Fibroblast of lung (primary cell): Measurements from ENCODE around the gene CTTN. TPM values are rescaled to one million over a fixed set of nuclear protein-coding genes. Genes with fewer than 3 reads are reported as not detected.

Experiments
- DNase-seq, 2 donors: peaks; one replicate each; pipeline versions ENCODE4 v3.0.0 to v3.0.0-alpha.2; 2010; ENCODE audit warnings: low read depth in 2 of 2
- H2AFZ ChIP-seq: 2 replicates; pipeline ENCODE4 v1.5.1; 2012; ENCODE audit warnings: low read length, control low read depth, inconsistent platforms
- H3K27ac ChIP-seq: 2 replicates; pipeline ENCODE4 v1.5.1; 2011; ENCODE audit warnings: low read length, control low read depth; ENCODE audit not compliant: insufficient read depth
- H3K27me3 ChIP-seq: 2 replicates; pipeline ENCODE4 v1.5.1; 2011; ENCODE audit warnings: mild to moderate bottlenecking, low read length; ENCODE audit not compliant: control insufficient read depth, insufficient read depth
- H3K36me3 ChIP-seq: 2 replicates; pipeline ENCODE4 v1.5.1; 2011; ENCODE audit warnings: low read length; ENCODE audit not compliant: control insufficient read depth, insufficient read depth
- H3K4me1 ChIP-seq: 2 replicates; pipeline ENCODE4 v1.5.1; 2011; ENCODE audit warnings: low read length; ENCODE audit not compliant: control insufficient read depth, insufficient read depth; ENCODE audit errors: extremely low read depth
- H3K4me2 ChIP-seq: 2 replicates; pipeline ENCODE4 v1.5.1; 2011; ENCODE audit warnings: low read length, control low read depth; ENCODE audit not compliant: insufficient read depth; ENCODE audit errors: extremely low read depth
- H3K4me3 ChIP-seq, 4 experiments: fragments of 200-600 bp in 1 of 4; sonication (generic) in 1 of 4; replicated peaks in 1 of 4; 2 replicates each; pipeline ENCODE4 v1.5.1; 2011 to 2016; ENCODE audit warnings: low read length in 4 of 4, low read depth in 3 of 4, mild to moderate bottlenecking in 3 of 4, control low read depth in 2 of 4, inconsistent platforms in 1 of 4, mixed read lengths in 1 of 4; ENCODE audit not compliant: insufficient read depth in 1 of 4; ENCODE audit errors: control extremely low read depth in 1 of 4
- H3K79me2 ChIP-seq: 2 replicates; pipeline ENCODE4 v1.5.1; 2012; ENCODE audit warnings: mild to moderate bottlenecking, low read length, inconsistent platforms; ENCODE audit not compliant: control insufficient read depth, insufficient read depth
- H3K9ac ChIP-seq: 2 replicates; pipeline ENCODE4 v1.5.1; 2011; ENCODE audit warnings: mild to moderate bottlenecking, low read length, control low read depth; ENCODE audit not compliant: insufficient read depth
- H3K9me3 ChIP-seq: 2 replicates; pipeline ENCODE4 v1.5.1; 2012; ENCODE audit warnings: low read depth, low read length; ENCODE audit not compliant: control insufficient read depth, insufficient read depth
- H4K20me1 ChIP-seq: 2 replicates; pipeline ENCODE4 v1.5.1; 2011; ENCODE audit warnings: low read length; ENCODE audit not compliant: control insufficient read depth, insufficient read depth; ENCODE audit errors: extremely low read depth
- CTCF ChIP-seq, 2 donors: IDR thresholded peaks in 1 of 2; conservative IDR thresholded peaks in 1 of 2; 1 replicate in 1 of 2; 2 replicates in 1 of 2; pipeline ENCODE4 v1.5.1; 2011 to 2012; ENCODE audit warnings: low read length in 2 of 2, control low read depth in 1 of 2, inconsistent platforms in 1 of 2, low read depth in 1 of 2, mild to moderate bottlenecking in 1 of 2
- EZH2 ChIP-seq: IDR thresholded peaks from 2 replicates; pipeline ENCODE4 v1.5.1; 2012; ENCODE audit warnings: low read length, control low read depth, mild to moderate bottlenecking; ENCODE audit errors: missing control alignments
- polyA minus RNA-seq: library from RNA; depleted of rRNA, polyadenylated mRNA; stranded (reverse); fragments of >200 nt; gene quantifications from 2 replicates; pipeline ENCODE4 v1.2.3, GENCODE V29; 2011; ENCODE audit warnings: low replicate concordance
- polyA plus RNA-seq, 2 donors: library from polyadenylated mRNA; depleted of rRNA in 1 of 2; stranded (reverse) in 1 of 2; unstranded in 1 of 2; fragments of >200 nt; gene quantifications; 2 replicates each; pipeline ENCODE4 v1.2.1, GENCODE V29; 2011 to 2012; ENCODE audit warnings: missing spikeins in 1 of 2
- total RNA-seq: library from RNA; depleted of rRNA; stranded (reverse); fragments of >200 nt; gene quantifications from 2 replicates; pipeline ENCODE4 v1.2.1, GENCODE V29; 2014

CTTN gene
- 378 and 428 TPM in 2 replicates for total RNA-seq
- 198 and 210 TPM in 2 replicates for polyA plus RNA-seq
- polyA plus RNA-seq (2012): 279 and 284 TPM in 2 replicates
- 222 and 235 TPM in 2 replicates for polyA minus RNA-seq

GRCh38 chr11:70397983-70398833, at the start of gene CTTN:
TSS of gene CTTN (plus strand) at chr11:70398529. CDS start at chr11:70407298, 8,769 bp downstream.
- Histone ChIP-seq H3K4me3 (peak within 1 kb of the TSS; percentile 68 to 93 (median 88)), H3K27ac (peak within 1 kb of the TSS; percentile 95), H3K4me1 (peaks cover 13% of the 10 kb centered on the region), H3K27me3 (no peaks in the 10 kb centered on the region), H3K4me2 (peak within 1 kb of the TSS; percentile 98), H4K20me1 (peaks cover 5% of the 10 kb centered on the region), H3K36me3 (peaks cover 2% of the 10 kb centered on the region), H3K9me3 (no peaks in the 10 kb centered on the region), H2AFZ (peak within 1 kb of the TSS; percentile 86), H3K9ac (peak within 1 kb of the TSS; percentile 94), H3K79me2 (peaks cover 62% of the 10 kb centered on the region)
- no peak for TF ChIP-seq CTCF (conservative IDR thresholded peaks at IDR 0.05 in 1 of 2, IDR thresholded peaks at IDR 0.05 in 1 of 2; ENCODE audit: low read depth in 1 of 2, low read length in 2 of 2)
- TF ChIP-seq EZH2: no peak
- peak; percentile 84 for DNase-seq

- no peak overlapping the region for H3K4me2 ChIP-seq
- no peaks in the 10 kb centered on the region for H3K9me3 ChIP-seq
- DNase-seq: no peak
- no peaks in the 10 kb centered on the region for H4K20me1 ChIP-seq
- peaks cover 4% of the 10 kb centered on the region for H3K36me3 ChIP-seq
- H3K4me3 ChIP-seq: no peak overlapping the region
- TF ChIP-seq CTCF (conservative IDR thresholded peaks at IDR 0.05 in 1 of 2, IDR thresholded peaks at IDR 0.05 in 1 of 2; ENCODE audit: low read depth in 1 of 2, low read length in 2 of 2) (no peak), EZH2 (no peak)
- H2AFZ ChIP-seq: no peak overlapping the region
- no peaks in the 10 kb centered on the region for H3K79me2 ChIP-seq
- H3K9ac ChIP-seq: no peak overlapping the region
- no peak overlapping the region for H3K27ac ChIP-seq
- no peaks in the 10 kb centered on the region for H3K4me1 ChIP-seq
- H3K27me3 ChIP-seq: no peaks in the 10 kb centered on the region
These were observed 49.7 kb upstream of the CTTN start for GRCh38 chr11:70348608-70349007.

GRCh38 chr11:70351646-70352045, 46.7 kb upstream of the CTTN start:
- Histone ChIP-seq H3K27me3 (no peaks in the 10 kb centered on the region), H3K4me2 (no peak overlapping the region), H3K4me1 (no peaks in the 10 kb centered on the region), H3K36me3 (peaks cover 10% of the 10 kb centered on the region), H3K9me3 (no peaks in the 10 kb centered on the region), H3K9ac (no peak overlapping the region), H2AFZ (no peak overlapping the region), H4K20me1 (no peaks in the 10 kb centered on the region), H3K27ac (no peak overlapping the region), H3K4me3 (no peak overlapping the region), H3K79me2 (no peaks in the 10 kb centered on the region)
- no peak for DNase-seq
- TF ChIP-seq EZH2: no peak
- TF ChIP-seq CTCF (conservative IDR thresholded peaks at IDR 0.05 in 1 of 2, IDR thresholded peaks at IDR 0.05 in 1 of 2; ENCODE audit: low read depth in 1 of 2, low read length in 2 of 2): no peak
